ENCODE results near the gene FOXE3.
A peak's percentile ranks its signal among the peaks of the same experiment; 100 is the strongest.

The FOXE3 gene

DNA sequence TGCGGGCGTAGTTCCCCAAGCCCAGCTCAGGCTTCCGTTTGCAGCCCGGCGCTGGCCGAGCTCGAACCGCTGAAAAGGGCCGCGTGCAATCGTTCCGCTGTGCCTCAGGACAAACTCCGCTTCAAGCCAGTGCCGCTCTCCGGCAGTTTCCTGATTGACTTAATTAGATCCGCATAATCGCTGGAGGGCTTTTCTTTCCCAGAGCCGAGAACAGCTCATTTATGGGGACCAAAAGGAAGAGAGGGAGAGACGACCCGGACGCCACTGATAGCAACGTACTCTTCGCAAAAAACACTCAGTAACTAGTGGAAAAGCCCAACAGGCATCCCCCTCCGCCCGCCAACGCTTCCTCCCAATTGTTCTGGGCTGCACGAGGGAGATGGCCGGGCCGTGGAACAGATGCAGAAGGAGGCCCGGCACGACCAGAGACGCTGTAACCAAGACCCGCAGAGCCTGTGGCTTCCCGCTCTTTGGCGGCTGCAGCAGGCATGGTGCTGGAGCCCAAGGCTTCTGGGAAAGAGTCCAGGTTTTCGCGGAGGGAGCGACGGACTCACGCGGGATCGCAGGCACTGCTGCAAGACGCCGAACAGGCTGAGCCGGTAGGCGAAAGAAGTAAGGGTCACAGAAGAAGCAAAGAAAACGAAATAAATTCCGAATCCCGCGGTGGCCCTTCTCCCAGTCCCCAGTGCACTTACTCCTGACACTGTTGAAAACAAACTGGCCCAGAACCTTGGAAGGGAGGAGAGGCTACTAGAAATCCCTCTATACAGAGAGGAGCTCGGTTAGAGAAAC, 18.2 kb downstream of the FOXE3 start:
- H3K4me3 ChIP-seq (ENCODE audit: low read depth, low read length) = no peak overlapping the region
- TF ChIP-seq, protein P1, sequence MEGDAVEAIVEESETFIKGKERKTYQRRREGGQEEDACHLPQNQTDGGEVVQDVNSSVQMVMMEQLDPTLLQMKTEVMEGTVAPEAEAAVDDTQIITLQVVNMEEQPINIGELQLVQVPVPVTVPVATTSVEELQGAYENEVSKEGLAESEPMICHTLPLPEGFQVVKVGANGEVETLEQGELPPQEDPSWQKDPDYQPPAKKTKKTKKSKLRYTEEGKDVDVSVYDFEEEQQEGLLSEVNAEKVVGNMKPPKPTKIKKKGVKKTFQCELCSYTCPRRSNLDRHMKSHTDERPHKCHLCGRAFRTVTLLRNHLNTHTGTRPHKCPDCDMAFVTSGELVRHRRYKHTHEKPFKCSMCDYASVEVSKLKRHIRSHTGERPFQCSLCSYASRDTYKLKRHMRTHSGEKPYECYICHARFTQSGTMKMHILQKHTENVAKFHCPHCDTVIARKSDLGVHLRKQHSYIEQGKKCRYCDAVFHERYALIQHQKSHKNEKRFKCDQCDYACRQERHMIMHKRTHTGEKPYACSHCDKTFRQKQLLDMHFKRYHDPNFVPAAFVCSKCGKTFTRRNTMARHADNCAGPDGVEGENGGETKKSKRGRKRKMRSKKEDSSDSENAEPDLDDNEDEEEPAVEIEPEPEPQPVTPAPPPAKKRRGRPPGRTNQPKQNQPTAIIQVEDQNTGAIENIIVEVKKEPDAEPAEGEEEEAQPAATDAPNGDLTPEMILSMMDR (IDR thresholded peaks at IDR 0.05; ENCODE audit: low read depth, low read length) = no peak

DNA sequence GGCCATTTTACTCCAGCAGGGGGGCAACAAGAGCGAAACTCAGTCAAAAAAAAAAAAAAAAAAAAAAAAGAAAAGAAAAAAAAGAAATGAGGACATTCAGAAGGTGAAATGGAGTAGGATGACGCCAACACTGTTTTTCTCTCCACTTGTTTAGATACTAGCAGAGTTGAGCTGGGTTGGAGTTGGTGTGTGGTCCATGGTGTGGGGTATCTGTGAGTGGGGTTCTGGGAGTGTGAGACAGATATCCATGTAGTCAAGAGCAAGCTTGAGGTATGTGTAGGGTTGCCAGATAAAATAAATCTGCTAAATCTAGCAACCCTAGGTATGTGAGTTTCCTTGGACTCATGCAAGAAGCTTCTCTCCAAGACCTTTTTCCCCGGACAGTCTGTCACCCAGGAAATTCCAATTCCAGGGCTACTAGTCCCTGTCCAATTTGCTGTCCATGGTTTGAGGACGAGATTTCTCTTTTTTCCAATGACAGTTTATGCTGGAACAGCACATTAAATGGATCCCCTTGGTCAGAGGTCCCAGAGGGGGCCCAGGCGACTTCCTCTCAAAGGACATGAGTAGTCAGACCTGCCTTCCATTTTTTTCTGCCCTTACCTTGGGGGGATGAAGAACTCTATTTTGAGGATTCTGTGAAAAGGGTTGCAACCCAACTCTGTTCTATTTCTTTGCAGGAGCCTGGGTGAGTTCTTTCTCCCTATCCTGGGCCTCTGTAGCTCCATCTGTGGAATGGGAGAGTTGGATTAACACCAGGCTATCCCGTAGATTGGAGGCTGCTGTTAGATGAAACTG, 19.6 kb downstream of the FOXE3 start:
- H3K4me3 ChIP-seq (ENCODE audit: low read depth, low read length) = peak overlapping the region; percentile 68; the same call in 1 of the 2 replicates
- TF ChIP-seq, protein P1 (IDR thresholded peaks at IDR 0.05; ENCODE audit: low read depth, low read length) = no peak

DNA sequence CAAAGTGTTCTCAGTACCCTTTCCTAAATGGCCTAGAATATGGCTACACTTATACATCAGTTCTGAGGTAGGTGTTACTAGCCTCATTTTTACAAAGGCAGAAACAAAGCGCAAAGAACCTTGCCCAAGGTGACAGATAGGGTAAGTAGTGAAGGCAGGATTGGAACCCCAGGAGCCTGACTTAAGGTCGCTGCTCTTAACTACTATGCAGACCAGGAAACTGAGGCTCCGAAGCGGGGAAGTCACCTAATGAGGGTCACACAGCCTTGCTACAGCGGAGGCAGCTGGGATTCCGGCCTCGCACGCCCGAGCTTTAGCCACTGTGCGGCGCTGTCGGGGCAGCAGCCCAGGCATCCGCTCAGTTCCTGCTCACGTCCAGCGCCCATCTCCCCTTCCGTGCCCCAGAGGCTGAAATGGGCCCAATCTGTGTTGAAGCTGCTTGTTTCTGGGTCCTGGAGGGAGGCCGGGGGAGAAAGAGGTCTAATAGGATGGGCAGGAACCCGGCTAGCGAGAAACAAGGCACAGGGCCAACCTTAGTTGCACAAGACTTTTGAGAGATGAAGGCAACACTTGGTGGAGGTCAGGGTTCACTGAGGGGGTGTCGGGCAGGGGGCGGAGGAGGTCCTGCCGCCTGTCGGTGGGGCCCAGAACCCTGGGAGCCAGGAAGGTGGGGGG, 20.4 kb downstream of the FOXE3 start:
- TF ChIP-seq, protein P1 (IDR thresholded peaks at IDR 0.05; ENCODE audit: low read depth, low read length) = peak; percentile 99

DNA sequence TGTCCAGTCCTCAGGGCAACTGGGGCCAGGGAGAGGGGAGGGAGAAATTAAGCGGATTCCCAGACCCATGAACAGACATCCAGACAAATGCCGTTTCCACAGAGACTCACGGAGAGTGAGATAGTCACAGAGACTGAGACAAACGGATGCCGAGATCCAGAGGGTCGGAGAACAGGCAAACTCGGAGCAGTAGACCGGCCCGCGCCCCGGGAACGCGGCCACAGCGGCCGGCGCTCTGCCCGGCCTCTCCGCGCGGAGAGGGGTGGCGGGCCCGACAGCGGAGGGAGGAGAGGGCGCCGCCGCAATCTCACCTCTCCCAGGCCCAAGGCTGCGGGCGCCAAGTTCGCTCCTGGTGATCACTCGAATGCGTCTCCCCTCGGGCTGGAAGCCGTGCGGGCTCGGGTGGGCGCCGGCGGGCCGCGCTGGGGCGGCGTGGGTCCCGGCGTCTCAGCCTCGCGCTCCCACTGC, 20.9 kb downstream of the FOXE3 start:
- peak overlapping the region; percentile 68 for H3K4me3 ChIP-seq (ENCODE audit: low read depth, low read length)
- TF ChIP-seq, protein P1 (IDR thresholded peaks at IDR 0.05; ENCODE audit: low read depth, low read length) = no peak

More for the DNA sequence above, 20.4 kb downstream of the FOXE3 start:
- peak overlapping the region; percentile 68 for H3K4me3 ChIP-seq (ENCODE audit: low read depth, low read length)

DNA sequence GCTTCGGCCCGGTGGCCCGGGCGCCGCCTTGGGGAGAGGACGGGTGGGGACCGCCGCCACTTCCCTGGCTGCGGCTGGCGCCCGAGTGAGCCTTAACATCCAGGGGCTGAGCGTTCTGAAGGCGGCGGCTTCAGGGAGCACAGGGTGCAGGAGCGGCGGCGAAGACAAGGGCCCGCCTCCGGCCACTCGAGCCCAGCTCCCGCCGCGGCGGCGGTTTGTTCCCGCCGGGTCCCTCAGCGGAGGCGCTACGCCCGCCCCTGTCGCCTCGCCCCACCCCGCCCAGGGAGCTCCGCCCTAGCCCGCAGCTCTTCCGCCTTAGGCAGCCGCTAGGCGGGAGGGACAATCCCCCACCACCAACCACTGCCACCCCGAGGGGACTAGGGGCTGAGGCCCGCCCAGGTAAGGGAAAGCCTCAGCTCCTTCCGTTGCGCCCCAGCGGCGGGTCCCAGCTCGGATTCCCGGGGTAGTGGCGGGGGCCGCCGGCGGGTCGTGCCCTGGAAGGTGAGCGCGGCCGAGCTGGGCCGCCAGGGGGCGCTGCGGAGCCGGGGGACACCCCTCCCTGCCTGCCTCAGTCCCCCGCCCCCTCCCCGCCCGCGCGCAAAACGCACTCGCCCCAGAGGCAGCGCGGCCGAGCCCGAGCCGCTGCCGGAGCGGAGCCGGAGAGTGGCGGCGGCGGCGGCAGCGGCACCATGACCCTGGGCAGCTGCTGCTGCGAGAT, 21.5 kb downstream of the FOXE3 start, which contains the start of gene FOXD2:
TSS of gene FOXD2 (plus strand) at position 598 of the 718 bp plus-strand sequence. CDS start at position 690, 92 bp downstream.
- TF ChIP-seq, protein P1 (IDR thresholded peaks at IDR 0.05; ENCODE audit: low read depth, low read length) = peak; percentile 83
- peak within 1 kb of the TSS; percentile 68 for H3K4me3 ChIP-seq (ENCODE audit: low read depth, low read length)

DNA sequence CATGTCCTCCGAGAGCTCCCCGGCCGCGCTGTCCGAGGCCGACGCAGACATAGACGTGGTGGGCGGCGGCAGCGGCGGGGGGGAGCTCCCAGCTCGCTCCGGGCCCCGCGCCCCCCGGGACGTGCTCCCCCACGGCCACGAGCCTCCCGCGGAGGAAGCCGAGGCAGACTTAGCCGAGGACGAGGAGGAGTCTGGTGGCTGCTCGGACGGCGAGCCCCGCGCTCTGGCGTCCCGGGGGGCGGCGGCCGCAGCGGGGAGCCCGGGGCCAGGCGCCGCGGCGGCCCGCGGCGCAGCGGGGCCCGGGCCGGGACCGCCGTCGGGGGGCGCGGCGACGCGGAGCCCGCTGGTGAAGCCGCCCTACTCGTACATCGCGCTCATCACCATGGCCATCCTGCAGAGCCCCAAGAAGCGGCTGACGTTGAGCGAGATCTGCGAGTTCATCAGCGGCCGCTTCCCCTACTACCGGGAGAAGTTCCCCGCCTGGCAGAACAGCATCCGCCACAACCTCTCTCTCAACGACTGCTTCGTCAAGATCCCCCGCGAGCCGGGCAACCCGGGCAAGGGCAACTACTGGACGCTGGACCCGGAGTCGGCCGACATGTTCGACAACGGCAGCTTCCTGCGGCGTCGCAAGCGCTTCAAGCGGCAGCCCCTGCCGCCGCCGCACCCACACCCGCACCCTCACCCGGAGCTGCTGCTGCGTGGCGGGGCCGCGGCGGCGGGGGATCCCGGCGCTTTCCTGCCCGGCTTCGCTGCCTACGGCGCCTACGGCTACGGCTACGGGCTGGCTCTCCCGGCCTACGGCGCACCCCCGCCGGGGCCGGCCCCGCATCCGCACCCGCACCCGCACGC, 22.3 kb downstream of the FOXE3 start:
- TF ChIP-seq, protein P1 (IDR thresholded peaks at IDR 0.05; ENCODE audit: low read depth, low read length) = no peak
- peak overlapping the region; percentile 68 for H3K4me3 ChIP-seq (ENCODE audit: low read depth, low read length)
